Mesenchymal stem cell (in vitro differentiated cells and primary cell): ENCODE results near the gene FCER2.
A peak's percentile ranks its signal among the peaks of the same experiment; 100 is the strongest.

Source experiments
- DNase-seq: peaks from one replicate; pipeline ENCODE4 v3.0.0-alpha.2; 2013
- H2AFZ ChIP-seq: one replicate; pipeline ENCODE4 v1.6.1; 2013; ENCODE audit warnings: low read depth, mild to moderate bottlenecking, control low read depth, inconsistent platforms, low read length, moderate library complexity
- H2AK5ac ChIP-seq: 2 replicates; pipeline ENCODE4 v1.6.1; 2013; ENCODE audit warnings: low read length, moderate library complexity, mild to moderate bottlenecking, inconsistent platforms; ENCODE audit not compliant: severe bottlenecking
- H2BK120ac ChIP-seq: one replicate; pipeline ENCODE4 v1.6.1; 2013; ENCODE audit warnings: low read depth, mild to moderate bottlenecking, inconsistent platforms, low read length, moderate library complexity
- H2BK12ac ChIP-seq, 2 experiments: one replicate each; pipeline ENCODE4 v1.6.1; 2013; ENCODE audit warnings: inconsistent platforms in 2 of 2, low read length in 2 of 2, mild to moderate bottlenecking in 2 of 2, moderate library complexity in 2 of 2, control low read depth in 1 of 2
- H2BK15ac ChIP-seq: one replicate; pipeline ENCODE4 v1.6.1; 2013; ENCODE audit warnings: mild to moderate bottlenecking, low read depth, inconsistent platforms; ENCODE audit not compliant: poor library complexity, severe bottlenecking
- H2BK5ac ChIP-seq: 2 replicates; pipeline ENCODE4 v1.6.1; 2013; ENCODE audit warnings: low read depth, mild to moderate bottlenecking, low read length, control low read depth, inconsistent platforms; ENCODE audit not compliant: poor library complexity, severe bottlenecking
- H3K14ac ChIP-seq, 2 experiments: one replicate each; pipeline ENCODE4 v1.6.1; 2013; ENCODE audit warnings: inconsistent platforms in 2 of 2, low read length in 2 of 2, control low read depth in 1 of 2, mild to moderate bottlenecking in 1 of 2, moderate library complexity in 1 of 2
- H3K18ac ChIP-seq, 2 experiments: one replicate each; pipeline ENCODE4 v1.6.1; 2013; ENCODE audit warnings: inconsistent platforms in 2 of 2, low read length in 2 of 2, control low read depth in 1 of 2, low read depth in 1 of 2, mild to moderate bottlenecking in 1 of 2
- H3K23ac ChIP-seq, 2 experiments: one replicate each; pipeline ENCODE4 v1.6.1; 2013; ENCODE audit warnings: inconsistent platforms in 2 of 2, low read length in 2 of 2, mild to moderate bottlenecking in 2 of 2, moderate library complexity in 2 of 2, control low read depth in 1 of 2
- H3K27ac ChIP-seq: 2 replicates; pipeline ENCODE4 v1.5.1; 2013; ENCODE audit warnings: mild to moderate bottlenecking, moderate library complexity, low read length, control low read depth, inconsistent platforms; ENCODE audit not compliant: poor library complexity, severe bottlenecking
- H3K27me3 ChIP-seq, 2 experiments: 2 replicates each; pipeline versions ENCODE4 v1.6.1 to v1.7.0; 2013; ENCODE audit warnings: low read length in 2 of 2, mild to moderate bottlenecking in 2 of 2, moderate library complexity in 2 of 2, control low read depth in 1 of 2, inconsistent platforms in 1 of 2; ENCODE audit not compliant: control insufficient read depth in 1 of 2, insufficient read depth in 1 of 2
- H3K36me3 ChIP-seq, 2 experiments: 2 replicates each; pipeline versions ENCODE4 v1.6.1 to v1.7.0; 2013; ENCODE audit warnings: low read length in 2 of 2, control low read depth in 1 of 2, inconsistent platforms in 1 of 2, low read depth in 1 of 2, mild to moderate bottlenecking in 1 of 2; ENCODE audit not compliant: insufficient read depth in 2 of 2, control insufficient read depth in 1 of 2
- H3K4ac ChIP-seq, 2 experiments: one replicate each; pipeline ENCODE4 v1.6.1; 2013; ENCODE audit warnings: inconsistent platforms in 2 of 2, low read length in 2 of 2, mild to moderate bottlenecking in 2 of 2, moderate library complexity in 2 of 2, control low read depth in 1 of 2, low read depth in 1 of 2
- H3K4me1 ChIP-seq: 2 replicates; pipeline ENCODE4 v1.6.1; 2013; ENCODE audit warnings: low read depth, low read length, control low read depth; ENCODE audit not compliant: control insufficient read depth, insufficient read depth
- H3K4me2 ChIP-seq: 2 replicates; pipeline ENCODE4 v1.6.1; 2013; ENCODE audit warnings: low read length, mild to moderate bottlenecking, inconsistent platforms; ENCODE audit not compliant: poor library complexity, severe bottlenecking
- H3K4me3 ChIP-seq, 2 experiments: 2 replicates each; pipeline versions ENCODE4 v1.5.1 to v1.7.0; 2013; ENCODE audit warnings: low read length in 2 of 2, mild to moderate bottlenecking in 2 of 2, control low read depth in 1 of 2, low read depth in 1 of 2; ENCODE audit not compliant: insufficient read depth in 1 of 2
- H3K79me1 ChIP-seq: replicated peaks from 2 replicates; pipeline ENCODE4 v1.6.1; 2013; ENCODE audit warnings: mild to moderate bottlenecking, control low read depth, low read length, inconsistent platforms; ENCODE audit not compliant: poor library complexity, severe bottlenecking
- H3K9ac ChIP-seq: 2 replicates; pipeline ENCODE4 v1.7.0; 2013; ENCODE audit warnings: mild to moderate bottlenecking, low read length, moderate library complexity
- H3K9me3 ChIP-seq: 2 replicates; pipeline ENCODE4 v1.7.0; 2013; ENCODE audit warnings: mild to moderate bottlenecking, low read length; ENCODE audit not compliant: control insufficient read depth
- H4K8ac ChIP-seq: one replicate; pipeline ENCODE4 v1.6.1; 2013; ENCODE audit warnings: inconsistent platforms, mild to moderate bottlenecking, low read length, moderate library complexity
- H4K91ac ChIP-seq: one replicate; pipeline ENCODE4 v1.6.1; 2013; ENCODE audit warnings: mild to moderate bottlenecking, low read length, inconsistent platforms
- WGBS: methylation state at CpG from one replicate; pipeline ENCODE4 v1.1.7; 2013; ENCODE audit warnings: mixed read lengths; 5-methylcytosine and 5-hydroxymethylcytosine counted together

FCER2 gene

DNA sequence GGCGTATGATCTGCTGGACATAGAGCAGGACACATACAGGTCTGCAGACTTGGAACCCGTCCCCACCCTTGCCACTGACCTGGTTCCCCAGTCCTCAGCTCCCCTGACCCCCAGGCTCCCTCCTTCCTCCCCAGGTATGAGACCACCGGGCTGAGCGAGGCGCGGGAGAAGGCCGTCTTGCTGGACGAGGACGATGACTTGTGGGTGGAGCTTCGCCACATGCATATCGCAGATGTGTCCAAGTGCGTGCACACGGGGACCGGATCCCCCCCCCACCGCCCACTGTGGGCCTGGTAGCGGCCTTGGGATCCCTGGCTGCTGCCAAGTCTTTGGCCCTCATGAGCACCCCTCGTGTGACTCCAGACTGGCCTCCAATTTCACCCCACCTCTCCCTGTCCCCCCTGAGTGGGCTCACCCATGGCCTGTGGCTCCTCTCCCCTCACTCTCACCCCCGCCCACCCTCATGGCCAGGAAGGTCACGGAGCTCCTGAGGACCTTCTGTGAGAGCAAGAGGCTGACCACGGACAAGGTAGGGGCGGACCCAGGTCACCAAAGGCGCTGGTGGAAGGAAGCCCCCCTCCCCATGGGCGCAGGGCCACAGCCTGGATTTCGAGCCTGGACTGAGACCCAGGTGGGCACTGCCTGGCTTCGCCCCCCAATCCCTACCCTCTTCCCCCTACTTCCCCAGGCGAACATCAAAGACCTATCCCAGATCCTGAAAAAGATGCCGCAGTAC lies 59.5 kb downstream of the FCER2 start:
- Histone ChIP-seq H2BK5ac (no peak overlapping the region), H4K91ac (no peak overlapping the region), H3K4ac (no peak overlapping the region), H4K8ac (no peak overlapping the region), H3K4me2 (no peak overlapping the region), H3K14ac (no peak overlapping the region), H2BK120ac (no peak overlapping the region), H2AFZ (no peak overlapping the region), H3K9ac (no peak overlapping the region), H2AK5ac (no peak overlapping the region), H3K18ac (no peak overlapping the region), H3K27me3 (peaks cover 0 to 33% of the 10 kb centered on the region in 2 experiments), H3K36me3 (peaks cover 0 to 72% of the 10 kb centered on the region in 2 experiments), H2BK12ac (no peak overlapping the region), H2BK15ac (no peak overlapping the region), H3K27ac (no peak overlapping the region), H3K9me3 (no peaks in the 10 kb centered on the region), H3K4me3 (no peak overlapping the region), H3K4me1 (peaks cover 11% of the 10 kb centered on the region), H3K79me1 (peaks cover 7% of the 10 kb centered on the region), H3K23ac (no peak overlapping the region)
- DNase-seq, result no peak
- 90% methylated on average over 27 of the region's 27 CpGs for WGBS

DNA sequence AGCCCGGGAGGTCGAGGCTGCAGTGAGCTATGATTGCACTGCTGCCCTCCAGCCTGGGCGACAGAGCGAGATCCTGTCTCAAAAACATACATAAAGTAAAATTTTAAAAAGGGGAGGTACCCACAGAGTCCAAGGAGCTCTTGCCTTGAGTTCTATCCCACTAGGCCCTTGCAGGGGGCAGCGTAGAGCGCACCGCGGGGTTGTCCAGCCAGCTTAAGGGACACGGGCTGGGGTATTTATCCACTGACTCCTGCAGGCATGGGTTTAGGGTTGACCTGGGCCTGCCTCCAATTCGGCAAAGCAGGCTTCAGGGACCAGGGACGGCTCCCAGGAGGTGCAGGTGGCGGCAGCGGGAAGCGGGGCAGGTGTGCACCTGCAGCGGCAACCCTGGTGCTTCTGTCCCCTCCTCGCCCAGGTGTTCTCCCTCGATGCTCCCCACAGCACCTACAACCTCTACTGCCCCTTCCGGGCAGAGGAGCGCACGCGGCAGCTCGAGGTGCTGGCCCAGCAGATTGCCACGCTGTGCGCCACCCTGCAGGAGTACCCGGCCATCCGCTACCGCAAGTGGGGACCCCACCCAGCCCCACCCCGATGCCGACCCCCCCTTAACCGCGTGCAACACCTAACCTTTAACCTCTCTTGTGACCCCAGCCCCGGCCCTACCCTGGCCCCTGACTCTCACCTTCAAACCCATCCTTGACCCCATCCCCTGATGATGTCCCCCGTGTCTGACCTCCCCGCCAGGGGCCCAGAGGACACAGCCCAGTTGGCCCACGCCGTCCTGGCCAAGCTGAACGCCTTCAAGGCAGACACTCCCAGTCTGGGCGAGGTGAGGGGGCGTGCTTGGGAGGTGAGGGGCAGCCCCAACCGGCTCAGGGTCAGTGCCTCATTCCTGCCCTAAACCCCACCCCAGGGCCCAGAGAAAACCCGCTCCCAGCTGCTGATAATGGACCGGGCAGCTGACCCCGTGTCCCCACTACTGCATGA lies 60.3 kb downstream of the FCER2 start:
- Histone ChIP-seq H2BK5ac (no peak overlapping the region), H3K23ac (no peak overlapping the region), H3K9ac (no peak overlapping the region), H3K27me3 (peaks cover 0 to 39% of the 10 kb centered on the region in 2 experiments), H3K4me2 (no peak overlapping the region), H3K4me1 (peaks cover 15% of the 10 kb centered on the region), H4K91ac (no peak overlapping the region), H2AK5ac (no peak overlapping the region), H4K8ac (no peak overlapping the region), H2BK15ac (no peak overlapping the region), H3K79me1 (peaks cover 12% of the 10 kb centered on the region), H3K27ac (no peak overlapping the region), H3K36me3 (peaks cover 0 to 63% of the 10 kb centered on the region in 2 experiments), H2BK120ac (no peak overlapping the region), H2AFZ (no peak overlapping the region), H3K9me3 (no peaks in the 10 kb centered on the region), H3K14ac (no peak overlapping the region), H3K4me3 (no peak overlapping the region), H3K4ac (no peak overlapping the region), H3K18ac (no peak overlapping the region), H2BK12ac (no peak overlapping the region)
- 89% methylated on average over 40 of the region's 43 CpGs for WGBS
- DNase-seq, result no peak

DNA sequence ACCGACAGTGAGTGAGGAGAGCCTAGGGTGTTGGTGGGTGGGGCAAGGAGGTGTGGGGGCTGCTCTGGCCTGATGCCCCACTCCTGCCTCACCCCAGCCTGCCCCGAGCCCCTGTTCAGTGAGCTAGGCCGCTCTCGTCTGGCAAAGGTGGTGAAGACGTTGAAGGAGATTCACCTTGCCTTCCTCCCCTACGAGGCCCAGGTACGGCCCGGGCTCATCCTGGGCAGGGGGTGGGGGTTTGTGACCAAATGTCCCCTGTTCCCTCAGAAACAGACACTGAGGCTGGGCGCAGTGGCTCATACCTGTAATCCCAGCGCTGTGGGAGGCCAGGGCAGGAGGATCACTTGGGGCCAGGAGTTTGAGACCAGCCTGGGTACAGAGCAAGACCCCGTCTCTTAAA lies 61.1 kb downstream of the FCER2 start:
- H3K23ac ChIP-seq, result no peak overlapping the region
- H4K91ac ChIP-seq, result no peak overlapping the region
- DNase-seq, result no peak
- H3K79me1 ChIP-seq, result peaks cover 14% of the 10 kb centered on the region
- no peak overlapping the region for H2BK5ac ChIP-seq
- no peaks in the 10 kb centered on the region for H3K9me3 ChIP-seq
- H2BK12ac ChIP-seq, result no peak overlapping the region
- H4K8ac ChIP-seq, result no peak overlapping the region
- no peak overlapping the region for H3K9ac ChIP-seq
- no peak overlapping the region for H3K14ac ChIP-seq
- peak overlapping the region in 1 of 2 experiments; percentile 9 for H3K4ac ChIP-seq
- peaks cover 20% of the 10 kb centered on the region for H3K4me1 ChIP-seq
- no peak overlapping the region for H3K4me3 ChIP-seq
- H3K27me3 ChIP-seq, result peaks cover 0 to 40% of the 10 kb centered on the region in 2 experiments
- no peak overlapping the region for H3K4me2 ChIP-seq
- no peak overlapping the region for H2AK5ac ChIP-seq
- 93% methylated on average over 11 of the region's 11 CpGs for WGBS
- no peak overlapping the region for H2AFZ ChIP-seq
- H3K36me3 ChIP-seq, result peaks cover 0 to 56% of the 10 kb centered on the region in 2 experiments
- H3K27ac ChIP-seq, result no peak overlapping the region
- no peak overlapping the region for H3K18ac ChIP-seq
- no peak overlapping the region for H2BK120ac ChIP-seq
- H2BK15ac ChIP-seq, result no peak overlapping the region

DNA sequence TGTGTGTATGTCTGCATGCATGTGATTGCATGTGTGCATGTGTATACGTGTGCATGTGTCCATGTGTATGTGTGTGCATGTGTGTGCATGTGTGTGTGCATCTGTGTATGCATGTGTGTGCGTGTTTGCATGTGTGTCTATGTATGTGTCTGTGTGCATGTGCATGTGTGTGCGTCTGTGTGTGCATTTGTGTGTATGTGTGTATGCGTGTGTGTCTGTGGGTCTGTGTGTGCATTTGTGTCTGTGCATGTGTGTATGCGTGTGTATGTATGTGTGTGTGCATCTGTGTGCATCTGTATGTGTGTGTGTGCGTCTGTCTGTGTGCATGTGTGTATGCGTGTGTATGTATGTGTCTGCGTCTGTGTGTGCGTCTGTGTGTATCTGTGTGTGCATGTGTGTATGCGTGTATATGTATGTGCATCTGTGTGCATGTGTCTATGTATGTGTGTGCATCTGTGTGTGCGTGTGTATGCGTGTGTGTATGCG lies 62.0 kb downstream of the FCER2 start:
- Histone ChIP-seq H3K4me1 (peaks cover 20% of the 10 kb centered on the region), H3K23ac (no peak overlapping the region), H3K36me3 (peaks cover 0 to 49% of the 10 kb centered on the region in 2 experiments), H4K91ac (peak overlapping the region; percentile 9), H3K18ac (no peak overlapping the region), H2BK15ac (no peak overlapping the region), H2AFZ (no peak overlapping the region), H3K14ac (no peak overlapping the region), H3K4me2 (no peak overlapping the region), H3K4ac (no peak overlapping the region), H3K79me1 (peaks cover 14% of the 10 kb centered on the region), H2BK5ac (no peak overlapping the region), H3K9me3 (no peaks in the 10 kb centered on the region), H2AK5ac (no peak overlapping the region), H2BK12ac (no peak overlapping the region), H3K27ac (no peak overlapping the region), H4K8ac (no peak overlapping the region), H2BK120ac (no peak overlapping the region), H3K4me3 (no peak overlapping the region), H3K27me3 (peaks cover 0 to 41% of the 10 kb centered on the region in 2 experiments), H3K9ac (no peak overlapping the region)
- 92% methylated on average over 13 of the region's 13 CpGs for whole genome bisulfite sequencing
- no peak for DNase-seq
